ENCODE measurements around the gene TBL3. TPM values are rescaled to one million over a fixed set of nuclear protein-coding genes. Genes with fewer than 3 reads are reported as not detected.

TBL3 gene
- polyA plus RNA-seq, 1 donor from 2014 or later = 52.0 TPM

DNA sequence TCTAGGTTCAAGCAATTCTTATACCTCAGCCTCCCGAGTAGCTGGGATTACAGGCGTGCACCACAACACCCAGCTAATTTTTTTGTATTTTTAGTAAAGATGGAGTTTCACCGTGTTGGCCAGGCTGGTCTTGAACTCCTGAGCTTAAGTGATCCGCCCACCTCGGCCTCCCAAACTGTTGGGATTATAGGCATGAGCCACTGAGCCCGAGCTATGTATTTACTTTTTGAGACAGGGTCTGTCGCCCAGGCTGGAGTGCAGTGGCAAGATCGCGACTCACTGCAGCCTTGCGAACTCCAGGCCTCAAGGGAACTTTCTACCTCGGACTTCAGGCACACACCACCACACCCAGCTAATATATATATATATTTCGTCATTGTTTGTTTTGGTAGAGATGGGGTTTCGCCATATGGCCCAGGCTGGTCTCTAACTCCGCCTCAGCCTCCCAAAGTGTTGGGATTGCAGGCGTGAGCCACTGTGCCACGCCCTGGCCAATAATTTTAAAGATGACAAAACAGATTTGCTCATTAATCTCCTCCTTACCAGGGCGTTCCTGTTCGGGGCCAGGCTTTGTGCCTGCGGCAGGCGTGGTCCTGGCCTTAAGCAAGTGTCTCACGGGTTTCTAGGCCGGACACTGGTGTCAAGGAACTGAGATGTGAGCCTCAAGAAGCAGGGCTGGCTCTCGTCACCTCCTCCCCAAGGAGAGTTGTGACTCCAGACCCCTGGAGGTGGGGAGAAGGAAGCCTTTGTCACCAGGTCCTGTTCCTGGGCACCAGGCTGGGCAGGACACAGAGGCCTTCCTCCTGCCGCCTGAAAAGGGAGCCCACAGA lies 43.5 kb downstream of the TBL3 start:
- no peak overlapping the region for H3K4me3 Mint-ChIP-seq
- H3K9me3 Mint-ChIP-seq = no peaks in the 10 kb centered on the region
- H3K36me3 Mint-ChIP-seq = no peaks in the 10 kb centered on the region
- H3K27ac Mint-ChIP-seq = no peak overlapping the region
- H3K4me1 Mint-ChIP-seq = peaks cover under 1 to 4% (median under 1%) of the 10 kb centered on the region in 3 donors
- H3K27me3 Mint-ChIP-seq = peaks cover 8% of the 10 kb centered on the region

DNA sequence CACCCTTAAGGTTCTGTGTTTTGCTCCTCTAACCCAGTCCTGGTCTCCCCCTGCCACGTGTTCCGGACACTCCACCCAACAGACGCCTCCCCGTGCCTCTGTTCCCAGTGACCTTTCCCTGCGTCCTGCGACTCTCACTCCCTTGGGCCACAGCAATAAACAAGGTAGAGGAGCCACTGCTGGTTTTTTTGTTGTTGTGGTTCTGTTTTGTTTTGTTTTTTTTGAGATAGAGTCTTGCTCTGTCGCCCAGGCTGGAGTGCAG lies 44.0 kb downstream of the TBL3 start:
- H3K27me3 Mint-ChIP-seq = peaks cover 14% of the 10 kb centered on the region
- no peaks in the 10 kb centered on the region for H3K9me3 Mint-ChIP-seq
- no peak overlapping the region for H3K4me3 Mint-ChIP-seq
- peaks cover 0 to 3% (median 2%) of the 10 kb centered on the region in 3 donors for H3K4me1 Mint-ChIP-seq
- no peak overlapping the region for H3K27ac Mint-ChIP-seq
- no peaks in the 10 kb centered on the region for H3K36me3 Mint-ChIP-seq

DNA sequence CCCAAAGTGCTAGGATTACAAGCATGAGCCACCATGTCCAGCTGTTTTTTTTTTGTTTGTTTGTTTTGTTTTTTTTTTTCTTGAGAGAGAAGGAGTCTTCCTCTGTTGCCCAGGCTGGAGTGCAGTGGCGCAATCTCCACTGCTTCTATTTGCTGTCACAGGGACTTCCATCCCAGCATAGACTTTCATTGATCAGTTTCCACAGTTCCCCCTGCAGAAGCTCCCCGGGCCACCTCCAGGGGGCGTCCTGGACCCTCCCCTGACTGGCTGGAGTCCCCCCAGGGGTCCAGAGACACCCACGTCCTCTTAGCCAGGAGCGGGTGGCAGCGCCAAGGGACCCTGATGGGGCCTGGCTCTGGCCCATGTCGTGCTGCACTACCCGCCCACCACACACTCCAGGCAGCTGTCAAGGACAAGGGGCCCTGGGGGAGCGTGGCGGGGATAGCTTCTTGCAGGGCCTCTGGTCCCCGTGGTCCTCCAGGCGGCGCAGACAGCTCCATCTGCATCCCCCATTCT lies 44.6 kb downstream of the TBL3 start:
- Mint-ChIP-seq H3K36me3 (no peaks in the 10 kb centered on the region), H3K4me3 (no peak overlapping the region), H3K4me1 (peaks cover 0 to 3% (median 2%) of the 10 kb centered on the region in 3 donors), H3K27me3 (peaks cover 18% of the 10 kb centered on the region), H3K27ac (no peak overlapping the region), H3K9me3 (no peaks in the 10 kb centered on the region)

DNA sequence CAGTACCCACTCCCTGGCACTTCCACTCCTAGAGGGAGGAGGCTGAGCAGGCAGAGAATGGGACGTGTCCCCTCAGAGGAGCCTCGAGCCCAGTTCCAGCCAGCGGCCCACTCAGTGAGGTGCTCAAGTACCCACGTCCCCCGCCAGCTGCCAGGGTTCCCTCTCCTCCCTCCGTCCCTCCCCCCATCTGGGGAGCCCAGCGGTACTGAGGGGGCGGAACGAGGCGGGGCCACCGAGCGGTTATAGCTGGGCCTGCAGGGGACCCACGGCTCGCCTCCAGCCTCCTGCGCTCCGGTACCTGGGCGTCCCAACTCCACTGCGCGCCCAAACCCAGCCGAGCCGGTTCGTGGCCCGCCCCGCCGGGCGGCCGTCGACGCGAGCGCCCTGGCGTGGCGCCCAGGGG lies 47.7 kb downstream of the TBL3 start, which contains the start of gene NPW:
Gene NPW, plus strand, starts transcription at position 268 of the 403 bp plus-strand sequence.
- Mint-ChIP-seq H3K4me1 (peaks cover 0 to 7% (median 7%) of the 10 kb centered on the region in 3 donors), H3K9me3 (peaks cover 0 to 1% (median 0%) of the 10 kb centered on the region in 3 donors)

DNA sequence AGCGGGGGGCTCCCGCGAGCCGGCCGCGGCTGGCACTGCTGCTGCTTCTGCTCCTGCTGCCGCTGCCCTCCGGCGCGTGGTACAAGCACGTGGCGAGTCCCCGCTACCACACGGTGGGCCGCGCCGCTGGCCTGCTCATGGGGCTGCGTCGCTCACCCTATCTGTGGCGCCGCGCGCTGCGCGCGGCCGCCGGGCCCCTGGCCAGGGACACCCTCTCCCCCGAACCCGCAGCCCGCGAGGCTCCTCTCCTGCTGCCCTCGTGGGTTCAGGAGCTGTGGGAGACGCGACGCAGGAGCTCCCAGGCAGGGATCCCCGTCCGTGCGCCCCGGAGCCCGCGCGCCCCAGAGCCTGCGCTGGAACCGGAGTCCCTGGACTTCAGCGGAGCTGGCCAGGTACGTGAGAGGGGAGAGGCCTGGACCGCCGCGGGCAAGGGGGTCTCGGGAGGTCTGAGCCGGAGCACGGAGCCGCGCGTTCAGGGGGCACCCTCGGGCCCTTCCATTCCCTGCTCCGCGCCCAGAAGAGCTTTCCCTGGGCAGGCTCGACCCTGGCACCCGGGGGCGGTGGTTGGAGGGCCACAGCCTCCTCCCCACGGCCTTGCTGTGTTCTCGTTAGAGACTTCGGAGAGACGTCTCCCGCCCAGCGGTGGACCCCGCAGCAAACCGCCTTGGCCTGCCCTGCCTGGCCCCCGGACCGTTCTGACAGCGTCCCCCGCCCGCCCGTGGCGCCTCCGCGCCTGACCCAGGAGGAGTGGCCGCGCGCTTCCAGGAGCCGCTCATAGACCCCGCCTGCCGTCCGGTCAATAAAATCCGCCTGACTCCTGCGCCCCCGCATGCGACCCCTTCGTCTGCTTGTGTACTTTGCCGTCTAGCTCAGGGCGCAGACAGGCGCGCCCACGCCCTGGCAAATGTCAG lies 48.3 kb downstream of the TBL3 start:
- H3K9me3 Mint-ChIP-seq = peaks cover 0 to 1% (median 0%) of the 10 kb centered on the region in 3 donors
- H3K27me3 Mint-ChIP-seq = peaks cover 22% of the 10 kb centered on the region
- H3K4me1 Mint-ChIP-seq = peaks cover 0 to 7% (median 7%) of the 10 kb centered on the region in 3 donors
- no peaks in the 10 kb centered on the region for H3K36me3 Mint-ChIP-seq
- H3K4me3 Mint-ChIP-seq = peak overlapping the region in 2 of 4 donors; percentile 17 to 71
- H3K27ac Mint-ChIP-seq = peak overlapping the region in 1 of 3 donors; percentile 45

More for the DNA sequence above, 47.7 kb downstream of the TBL3 start, which contains the start of gene NPW:
- Mint-ChIP-seq H3K27ac (peak within 1 kb of the TSS in 1 of 3 donors; percentile 45), H3K36me3 (no peaks in the 10 kb centered on the region), H3K4me3 (peak within 1 kb of the TSS in 2 of 4 donors; percentile 17 to 71), H3K27me3 (peaks cover 22% of the 10 kb centered on the region)

DNA sequence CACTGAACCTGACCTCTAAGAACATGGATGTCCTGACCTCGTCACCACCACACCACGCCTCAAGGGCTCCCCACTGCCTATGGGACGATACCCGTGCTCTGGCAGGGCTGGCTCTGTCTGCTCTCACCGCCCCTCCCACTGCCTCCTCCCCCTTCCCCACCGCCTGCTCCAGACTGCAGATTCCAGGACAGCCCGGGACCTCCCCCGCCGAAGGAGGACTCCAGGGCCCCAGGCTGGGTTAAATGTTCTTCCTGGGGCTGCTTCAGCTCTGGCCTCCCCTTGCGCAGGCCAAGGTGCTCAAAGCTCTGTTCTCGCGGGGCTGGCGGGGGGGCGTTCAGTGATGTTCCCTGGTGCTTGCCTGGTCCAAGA lies 50.9 kb downstream of the TBL3 start:
- peaks cover 0 to 1% (median 0%) of the 10 kb centered on the region in 3 donors for H3K9me3 Mint-ChIP-seq
- H3K27ac Mint-ChIP-seq = peak overlapping the region in 1 of 3 donors; percentile 81
- peak overlapping the region; percentile 11 to 86 (median 74) for H3K4me3 Mint-ChIP-seq
- no peaks in the 10 kb centered on the region for H3K36me3 Mint-ChIP-seq
- H3K27me3 Mint-ChIP-seq = peaks cover 26% of the 10 kb centered on the region
- peaks cover 0 to 11% (median 6%) of the 10 kb centered on the region in 3 donors for H3K4me1 Mint-ChIP-seq

DNA sequence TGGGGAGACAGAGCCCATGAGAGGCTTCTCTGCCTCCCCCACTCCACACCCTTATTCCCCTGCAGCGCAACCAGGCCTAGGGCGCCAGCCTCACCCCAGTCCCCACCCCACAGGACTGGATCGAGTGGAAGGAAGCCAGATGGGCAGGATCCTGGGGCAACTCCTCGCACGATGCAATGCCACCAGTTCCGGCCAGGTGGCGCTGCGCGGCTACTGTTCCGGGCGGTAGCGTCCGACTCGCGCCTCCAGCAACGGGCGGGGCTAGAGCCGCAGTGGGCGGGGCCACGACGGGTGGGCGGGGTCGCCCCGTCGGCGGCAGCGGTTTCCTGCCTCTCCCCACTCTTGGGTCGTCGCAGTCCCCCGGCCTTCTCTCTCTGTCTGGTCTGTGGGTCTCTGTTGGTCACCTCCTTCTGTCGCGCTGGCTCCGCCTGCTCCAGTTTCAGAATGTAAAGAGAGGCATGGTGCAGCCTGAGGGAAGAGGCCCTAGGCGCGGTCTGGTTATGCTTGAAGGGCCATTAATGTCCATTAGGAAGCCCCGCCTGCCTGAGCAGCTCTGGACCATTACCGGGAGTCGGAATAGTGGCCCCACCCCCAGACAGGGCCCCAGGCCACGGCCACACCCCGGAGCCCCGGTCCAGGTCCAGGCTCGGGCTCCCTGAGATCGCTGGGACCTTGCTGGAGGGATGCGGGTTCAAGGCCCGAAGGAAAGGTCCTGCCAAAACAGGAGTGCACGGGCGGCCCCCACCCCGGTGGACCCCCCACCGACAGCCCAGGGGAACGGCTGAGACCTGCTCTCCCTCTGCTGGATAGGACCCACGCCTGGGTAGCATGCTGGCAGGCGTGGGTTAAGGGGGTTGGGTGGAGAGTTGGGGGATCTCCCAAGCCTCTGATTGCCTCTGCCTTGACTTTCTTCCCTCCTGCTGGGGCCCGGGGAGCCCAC lies 51.5 kb downstream of the TBL3 start:
- Mint-ChIP-seq H3K36me3 (no peaks in the 10 kb centered on the region), H3K9me3 (peaks cover 0 to 1% (median 0%) of the 10 kb centered on the region in 3 donors), H3K27me3 (peaks cover 27% of the 10 kb centered on the region), H3K27ac (peak overlapping the region in 1 of 3 donors; percentile 81), H3K4me1 (peaks cover 0 to 12% (median 6%) of the 10 kb centered on the region in 3 donors), H3K4me3 (peak overlapping the region; percentile 11 to 86 (median 76))

DNA sequence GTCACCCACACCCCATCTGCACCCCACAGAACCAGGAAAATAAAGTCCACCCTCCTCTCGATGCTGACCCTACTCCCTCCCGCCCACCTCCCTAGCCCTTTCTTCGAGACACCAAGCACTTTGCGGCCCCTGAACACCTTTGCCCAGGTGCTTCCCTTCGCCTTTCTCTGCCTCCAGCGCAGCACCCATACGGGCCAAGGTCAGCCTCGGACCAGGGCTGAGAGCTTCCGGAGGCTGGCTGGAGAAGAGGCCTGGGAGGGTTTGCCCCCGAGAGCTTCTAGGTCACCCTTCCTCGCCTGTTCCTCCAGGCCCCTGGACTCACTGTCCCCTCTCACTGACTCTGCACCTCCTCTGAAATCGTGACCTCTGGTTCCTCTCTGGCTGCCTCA lies 52.2 kb downstream of the TBL3 start:
- Mint-ChIP-seq H3K27ac (no peak overlapping the region), H3K4me1 (peaks cover 0 to 12% (median 5%) of the 10 kb centered on the region in 3 donors), H3K36me3 (no peaks in the 10 kb centered on the region), H3K27me3 (peaks cover 24% of the 10 kb centered on the region), H3K4me3 (peak overlapping the region in 1 of 4 donors; percentile 86), H3K9me3 (peaks cover 0 to 1% (median 0%) of the 10 kb centered on the region in 3 donors)

DNA sequence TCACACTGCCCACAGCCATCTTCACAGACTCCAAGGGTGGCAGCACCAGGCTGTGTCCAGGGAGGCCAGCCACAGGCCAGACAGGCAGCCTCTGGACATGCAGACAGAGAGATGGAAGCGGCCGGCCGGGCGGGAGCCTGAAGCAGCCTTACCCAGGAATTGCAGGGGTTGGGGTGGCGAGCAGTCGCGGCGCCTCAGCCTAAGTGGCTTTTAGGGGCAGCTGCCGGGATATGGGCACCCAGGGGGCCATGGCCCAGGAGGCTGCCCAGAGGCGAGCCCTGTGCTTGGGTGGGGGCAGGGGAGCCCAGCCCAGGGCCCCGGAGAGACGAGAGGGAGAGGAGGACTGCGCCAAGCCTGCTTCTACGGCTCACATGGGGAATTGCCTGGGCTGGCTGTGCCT lies 53.4 kb downstream of the TBL3 start:
- Mint-ChIP-seq H3K4me1 (peaks cover 0 to 12% (median 5%) of the 10 kb centered on the region in 3 donors), H3K27ac (peak overlapping the region in 1 of 3 donors; percentile 53), H3K36me3 (no peaks in the 10 kb centered on the region), H3K9me3 (peaks cover 0 to 1% (median 0%) of the 10 kb centered on the region in 3 donors), H3K4me3 (peak overlapping the region in 1 of 4 donors; percentile 28), H3K27me3 (peaks cover 20% of the 10 kb centered on the region)

DNA sequence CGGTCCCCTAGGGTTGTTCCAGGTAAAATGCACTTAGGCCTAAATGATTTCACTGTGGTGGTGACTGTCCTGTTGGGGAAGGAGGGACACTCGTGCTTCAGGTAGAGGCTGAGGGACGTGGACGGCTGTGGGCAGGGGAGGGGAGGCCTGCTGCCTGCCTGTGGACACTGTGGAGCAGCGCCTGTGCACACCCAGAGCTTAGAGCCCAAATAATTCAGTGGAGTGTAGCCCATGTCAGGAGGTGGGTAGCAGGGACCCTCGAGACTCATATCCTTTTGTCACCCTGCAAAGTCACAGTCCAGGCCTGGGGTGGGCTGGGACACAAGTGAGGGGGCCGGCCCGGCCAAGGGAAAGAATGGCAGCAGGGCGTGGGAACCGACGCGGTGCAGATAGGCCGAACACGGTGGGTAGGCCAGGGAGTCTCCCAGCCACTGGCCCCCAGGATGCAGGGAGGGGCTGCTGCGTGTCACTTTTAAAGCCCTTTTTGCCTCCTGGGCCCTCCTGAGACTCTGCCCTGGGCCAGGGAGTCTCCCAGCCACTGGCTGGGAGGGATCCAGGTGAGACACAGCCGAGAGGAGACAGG lies 54.1 kb downstream of the TBL3 start:
- Mint-ChIP-seq H3K27me3 (peaks cover 13% of the 10 kb centered on the region), H3K36me3 (no peaks in the 10 kb centered on the region), H3K27ac (no peak overlapping the region), H3K4me1 (peaks cover 0 to 9% (median 5%) of the 10 kb centered on the region in 3 donors), H3K4me3 (peak overlapping the region in 2 of 4 donors; percentile 74 to 87), H3K9me3 (peaks cover 0 to 1% (median 0%) of the 10 kb centered on the region in 3 donors)

DNA sequence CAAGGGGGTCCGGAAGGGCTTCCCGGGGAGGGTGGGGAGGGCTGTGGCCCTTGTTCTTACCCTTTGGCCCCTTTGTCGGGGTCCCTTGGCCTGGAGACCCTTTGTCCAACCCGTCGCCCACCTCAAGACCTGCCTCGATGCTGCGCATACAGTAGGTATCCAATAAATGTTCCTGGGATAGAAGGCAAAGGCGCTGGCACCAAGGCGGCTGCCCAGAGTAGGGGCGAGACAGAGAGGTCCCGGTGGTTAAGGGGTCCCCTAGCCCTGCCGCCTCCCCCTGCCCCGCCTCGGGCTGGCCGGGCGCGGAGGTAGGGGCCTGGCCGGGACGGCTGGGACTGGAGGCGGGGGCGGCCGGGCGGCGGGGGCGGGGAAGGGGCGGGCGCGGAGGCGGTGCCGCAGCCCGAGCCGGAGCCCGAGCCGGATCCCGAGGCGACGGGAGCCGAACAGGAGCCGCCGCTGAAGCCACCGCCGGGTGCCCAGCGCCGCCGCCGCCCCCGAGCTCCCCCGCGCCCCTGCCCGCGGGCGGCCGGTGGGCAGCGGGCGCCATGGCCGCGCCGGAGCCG lies 54.7 kb downstream of the TBL3 start, which contains the start of gene NHERF2:
Gene NHERF2, plus strand, starts transcription at position 442 of the 563 bp plus-strand sequence. Its CDS starts 104 bp downstream, at position 546.
- H3K27me3 Mint-ChIP-seq = peaks cover 10% of the 10 kb centered on the region

DNA sequence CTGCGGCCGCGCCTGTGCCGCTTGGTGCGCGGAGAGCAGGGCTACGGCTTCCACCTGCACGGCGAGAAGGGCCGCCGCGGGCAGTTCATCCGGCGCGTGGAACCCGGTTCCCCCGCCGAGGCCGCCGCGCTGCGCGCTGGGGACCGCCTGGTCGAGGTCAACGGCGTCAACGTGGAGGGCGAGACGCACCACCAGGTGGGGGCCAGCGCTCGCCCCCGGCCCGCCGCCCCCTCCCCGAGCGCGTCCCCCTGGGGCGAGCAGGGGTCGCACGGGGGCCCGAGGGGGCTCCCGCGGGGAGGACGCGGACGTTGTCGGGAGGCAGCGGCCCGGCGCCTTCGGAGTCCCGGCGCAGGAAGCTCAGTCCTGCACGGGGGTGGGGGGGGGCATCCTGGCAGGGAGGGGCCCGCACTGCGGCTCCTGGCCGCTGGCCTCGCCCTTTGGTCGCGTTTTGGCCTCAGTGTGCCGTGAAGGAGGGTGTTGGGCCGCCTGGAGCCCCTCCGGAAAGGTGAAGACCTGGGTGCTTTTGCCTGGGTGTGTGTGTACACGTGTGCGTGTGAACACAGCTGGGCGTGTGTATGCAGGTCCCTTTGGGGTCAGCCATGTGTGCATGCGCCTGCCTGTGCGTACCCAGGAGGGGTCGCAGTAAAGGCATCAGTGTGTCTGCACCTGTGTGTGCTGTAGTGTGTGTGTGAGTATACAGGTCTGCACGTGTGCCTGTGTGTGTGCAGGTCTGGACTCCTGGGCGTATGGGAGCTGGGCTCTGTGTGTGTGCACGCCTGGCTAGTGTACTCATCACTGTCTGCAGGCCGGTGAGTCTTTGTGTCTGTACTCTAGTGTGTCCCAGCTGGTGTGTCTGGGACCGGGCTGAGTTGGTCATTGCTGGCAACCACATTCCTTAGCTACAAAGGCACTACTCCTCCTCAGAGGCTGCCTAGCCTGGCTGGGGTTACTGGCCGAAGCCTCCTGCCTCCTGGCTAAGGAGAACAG lies 55.5 kb downstream of the TBL3 start:
- H3K9me3 Mint-ChIP-seq = peaks cover 0 to 1% (median 0%) of the 10 kb centered on the region in 3 donors
- H3K36me3 Mint-ChIP-seq = no peaks in the 10 kb centered on the region
- peak overlapping the region in 1 of 3 donors; percentile 2 for H3K27ac Mint-ChIP-seq
- H3K4me3 Mint-ChIP-seq = peak overlapping the region; percentile 62 to 88 (median 81)
- H3K4me1 Mint-ChIP-seq = peaks cover 0 to 9% (median 5%) of the 10 kb centered on the region in 3 donors
- peaks cover 8% of the 10 kb centered on the region for H3K27me3 Mint-ChIP-seq

More for the DNA sequence above, 54.7 kb downstream of the TBL3 start, which contains the start of gene NHERF2:
- peak within 1 kb of the TSS; percentile 62 to 88 (median 82) for H3K4me3 Mint-ChIP-seq
- peaks cover 0 to 1% (median 0%) of the 10 kb centered on the region in 3 donors for H3K9me3 Mint-ChIP-seq
- H3K36me3 Mint-ChIP-seq = no peaks in the 10 kb centered on the region
- peaks cover 0 to 9% (median 5%) of the 10 kb centered on the region in 3 donors for H3K4me1 Mint-ChIP-seq
- peak within 1 kb of the TSS in 1 of 3 donors; percentile 2 for H3K27ac Mint-ChIP-seq
